Panc1 (cell line): ENCODE results near the gene UTS2R. TPM values are rescaled to one million over a fixed set of nuclear protein-coding genes. Genes with fewer than 3 reads are reported as not detected.

Experiments
- ATAC-seq: fragments of 200-7000 bp; cut with Tn5 transposase; 2 replicates; pipeline ENCODE4 v1.9.1; 2020; ENCODE audit warnings: mild to moderate bottlenecking, moderate library complexity
- BruUV-seq: library from RNA; stranded (reverse); fragments of 400-500 nt; replicated peaks from 2 replicates; lab custom pipeline; 2021; lab: Mats Ljungman, UMichigan
- CTCF ChIA-PET: fragments of 300-600 bp; sonication (Branson Sonifier 250); formaldehyde crosslinking; loops from one replicate; lab custom pipeline; 2022; ENCODE audit warnings: antibody characterized with exemption; lab: Charles Lee
- POLR2A ChIA-PET: fragments of 300-600 bp; sonication (Branson Sonifier 250); formaldehyde crosslinking; loops from one replicate; lab custom pipeline; 2022; ENCODE audit warnings: antibody characterized with exemption; lab: Charles Lee
- DNase-seq: peaks from one replicate; pipeline ENCODE4 v3.0.0-alpha.2; 2010; ENCODE audit warnings: low read depth, low spot score
- H3K27ac ChIP-seq: 2 replicates; pipeline ENCODE4 v1.5.1; 2011; ENCODE audit warnings: mild to moderate bottlenecking, low read length, inconsistent platforms
- H3K27me3 ChIP-seq: fragments of 200-500 bp; sonication (Bioruptor generic); 2 replicates; pipeline ENCODE4 v1.6.0; 2014; ENCODE audit warnings: low read length, inconsistent platforms; ENCODE audit not compliant: control insufficient read depth, insufficient read depth
- H3K36me3 ChIP-seq: fragments of 200-500 bp; sonication (Bioruptor generic); 2 replicates; pipeline ENCODE4 v1.5.1; 2014; ENCODE audit warnings: inconsistent platforms, mild to moderate bottlenecking, low read length, moderate library complexity; ENCODE audit not compliant: control insufficient read depth, insufficient read depth
- H3K4me1 ChIP-seq: 2 replicates; pipeline ENCODE4 v1.5.1; 2011; ENCODE audit warnings: inconsistent platforms, mild to moderate bottlenecking, low read length, moderate library complexity; ENCODE audit not compliant: control insufficient read depth, insufficient read depth
- H3K4me3 ChIP-seq, 2 experiments: 2 replicates each; pipeline ENCODE4 v1.5.1; 2011 to 2012; ENCODE audit warnings: low read depth in 2 of 2, low read length in 2 of 2, mild to moderate bottlenecking in 2 of 2, inconsistent platforms in 1 of 2, moderate library complexity in 1 of 2
- H3K9me3 ChIP-seq: fragments of 200-500 bp; sonication (Bioruptor generic); 2 replicates; pipeline ENCODE4 v1.5.1; 2014; ENCODE audit warnings: low read depth, mild to moderate bottlenecking, inconsistent platforms, low read length, moderate library complexity; ENCODE audit not compliant: control insufficient read depth, insufficient read depth
- CTCF ChIP-seq: fragments of 450-650 bp; IDR thresholded peaks from 2 replicates; pipeline ENCODE4 v1.5.1; 2017; ENCODE audit warnings: mild to moderate bottlenecking
- POLR2AphosphoS5 ChIP-seq: IDR thresholded peaks from 2 replicates; pipeline ENCODE4 v1.6.1; 2012; ENCODE audit warnings: mild to moderate bottlenecking, low read depth, low read length, moderate library complexity
- REST ChIP-seq, 2 experiments: IDR thresholded peaks; 2 replicates each; pipeline ENCODE4 v1.6.1; 2011 to 2012; ENCODE audit warnings: low read depth in 2 of 2, control low read depth in 1 of 2, low read length in 1 of 2, mild to moderate bottlenecking in 1 of 2, moderate library complexity in 1 of 2; ENCODE audit not compliant: insufficient read depth in 1 of 2
- SIN3A ChIP-seq: IDR thresholded peaks from 2 replicates; pipeline ENCODE4 v1.6.1; 2012; ENCODE audit warnings: low read depth, mild to moderate bottlenecking, low read length, moderate library complexity, borderline replicate concordance; ENCODE audit not compliant: insufficient read depth
- TCF7L2 ChIP-seq: IDR thresholded peaks from 2 replicates; pipeline ENCODE4 v1.6.1; 2011; ENCODE audit warnings: mild to moderate bottlenecking, low read depth, low read length, inconsistent platforms
- in situ Hi-C: cut with HindIII; loops from 2 replicates; pipeline ENCODE4 v1.10.0; 2016; ENCODE audit warnings: low sequenced_read_pairs, low pct_unique_long_range_greater_than_20kb
- intact Hi-C: fragments of 100-400 bp; cut with micrococcal nuclease; formaldehyde crosslinking; loops from one replicate; pipeline ENCODE4 v1.10.0; 2022; ENCODE audit not compliant: unreplicated experiment
- total RNA-seq: library from RNA; stranded (reverse); gene quantifications from one replicate; pipeline ENCODE4 v1.2.1, GENCODE V29; 2021; ENCODE audit not compliant: unreplicated experiment

Gene UTS2R
- total RNA-seq, 1 experiment from 2014 or later, result 0.39 TPM

GRCh38 chr17:82389379-82389778 is 17.8 kb downstream of the UTS2R start:
- no peaks in the 10 kb centered on the region for H3K27me3 ChIP-seq
- CTCF ChIA-PET, result no interaction called here
- H3K4me3 ChIP-seq, result no peak overlapping the region
- no peaks in the 10 kb centered on the region for H3K36me3 ChIP-seq
- peaks cover 33% of the 10 kb centered on the region for H3K4me1 ChIP-seq
- H3K9me3 ChIP-seq, result no peaks in the 10 kb centered on the region
- no peak for ATAC-seq
- no peak for TF ChIP-seq POLR2AphosphoS5
- TF ChIP-seq CTCF, result no peak
- no peak for TF ChIP-seq TCF7L2
- TF ChIP-seq SIN3A, result no peak
- no peak for TF ChIP-seq REST (IDR thresholded peaks at IDR 0.05; ENCODE audit: insufficient read depth in 1 of 2, low read depth in 2 of 2, low read length in 1 of 2)
- POLR2A ChIA-PET, result no interaction called here
- in situ Hi-C loops (no loop called here), intact Hi-C loops (no loop called here)
- no peak for DNase-seq
- no TSS peak for BruUV-seq
- H3K27ac ChIP-seq, result no peak overlapping the region

DNA sequence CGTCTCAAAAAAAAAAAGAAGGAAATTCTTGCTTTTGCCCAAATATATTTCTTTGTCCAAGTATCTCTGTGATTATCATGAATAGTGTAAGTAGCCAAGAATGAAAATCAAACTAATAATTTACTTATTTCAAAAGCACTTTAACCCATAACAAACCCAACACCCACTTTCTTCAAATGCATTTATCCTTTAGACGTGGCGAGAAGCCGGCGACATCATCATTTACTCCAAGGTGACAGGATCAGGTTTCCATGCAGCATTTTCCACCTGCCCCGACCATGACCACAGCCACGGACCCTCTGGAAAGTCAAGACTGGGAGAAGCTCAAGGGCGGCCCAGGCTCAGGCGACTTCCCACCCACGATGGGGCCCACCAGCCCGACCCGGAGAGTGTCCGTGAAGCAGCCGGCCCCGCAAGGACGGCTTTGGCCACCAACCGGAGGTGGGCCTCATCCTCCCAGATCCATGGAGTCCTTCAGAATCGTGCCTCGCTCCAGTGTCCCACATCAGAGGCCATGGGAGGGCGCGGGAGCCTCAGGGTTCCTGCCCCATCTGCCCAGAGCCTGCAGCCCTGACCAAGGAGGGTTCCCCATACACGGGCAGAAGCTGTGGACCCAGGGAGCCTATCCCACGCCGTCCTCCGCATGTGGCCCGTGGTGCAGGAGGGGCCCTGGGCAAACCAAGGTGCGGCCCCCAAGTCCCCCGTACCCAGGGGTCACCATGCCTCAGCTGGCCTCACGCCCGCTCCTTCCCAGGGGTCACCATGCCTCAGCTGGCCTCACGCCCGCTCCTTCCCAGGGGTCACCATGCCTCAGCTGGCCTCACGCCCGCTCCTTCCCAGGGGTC is 18.7 kb downstream of the UTS2R start:
- Histone ChIP-seq H3K27ac (no peak overlapping the region), H3K4me1 (peaks cover 25% of the 10 kb centered on the region), H3K4me3 (no peak overlapping the region), H3K9me3 (no peaks in the 10 kb centered on the region), H3K36me3 (no peaks in the 10 kb centered on the region), H3K27me3 (no peaks in the 10 kb centered on the region)
- DNase-seq (no peak), ATAC-seq (no peak)
- intact Hi-C loops, result no loop called here
- POLR2A ChIA-PET, result interaction anchor here (0.6 kb wide), 1 partner anchor 12 kb away, joined by 5 read pairs; no protein-coding TSS in a partner anchor
- BruUV-seq, result no TSS peak
- in situ Hi-C loops, result no loop called here
- TF ChIP-seq POLR2AphosphoS5 (no peak), REST (IDR thresholded peaks at IDR 0.05; ENCODE audit: insufficient read depth in 1 of 2, low read depth in 2 of 2, low read length in 1 of 2) (no peak), TCF7L2 (no peak), CTCF (no peak), SIN3A (no peak)
- CTCF ChIA-PET, result no interaction called here
